ENCODE results near the gene ETAA1.

Gene ETAA1

DNA sequence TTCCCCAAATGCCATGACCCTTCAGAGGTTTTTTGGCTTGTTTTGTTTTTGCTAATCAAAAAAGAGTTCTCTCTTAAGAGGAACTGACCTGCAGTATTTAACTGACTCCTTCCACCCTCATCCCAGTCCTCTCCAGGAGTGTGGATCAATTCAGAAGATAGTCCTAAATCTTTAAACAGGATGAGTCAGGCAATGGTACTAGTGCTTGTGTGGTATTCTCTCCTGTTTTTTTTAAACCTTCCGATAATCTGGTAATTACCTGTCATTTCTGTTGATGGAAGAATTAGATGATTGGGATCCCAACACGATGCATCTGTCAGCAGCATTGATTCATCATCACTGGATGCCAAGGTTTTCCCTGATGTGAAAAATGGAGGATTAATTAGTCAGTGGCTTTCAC is 41.2 kb downstream of the ETAA1 start:
- Histone ChIP-seq H3K36me3 (ENCODE audit: insufficient read depth, low read length) (no peaks in the 10 kb centered on the region), H3K27ac (ENCODE audit: low read depth, low read length) (no peak overlapping the region), H3K27me3 (ENCODE audit: insufficient read depth, low read length) (no peaks in the 10 kb centered on the region), H3K9ac (ENCODE audit: low read depth, low read length) (no peak overlapping the region), H3K4me3 (ENCODE audit: low read length) (no peak overlapping the region), H3K4me1 (ENCODE audit: insufficient read depth, low read length) (peaks cover 10% of the 10 kb centered on the region; the same call in 1 of the 2 replicates), H3K9me3 (ENCODE audit: insufficient read depth, low read depth, low read length) (no peaks in the 10 kb centered on the region)
- WGBS: 98% methylated on average over 2 of the region's 2 CpGs

DNA sequence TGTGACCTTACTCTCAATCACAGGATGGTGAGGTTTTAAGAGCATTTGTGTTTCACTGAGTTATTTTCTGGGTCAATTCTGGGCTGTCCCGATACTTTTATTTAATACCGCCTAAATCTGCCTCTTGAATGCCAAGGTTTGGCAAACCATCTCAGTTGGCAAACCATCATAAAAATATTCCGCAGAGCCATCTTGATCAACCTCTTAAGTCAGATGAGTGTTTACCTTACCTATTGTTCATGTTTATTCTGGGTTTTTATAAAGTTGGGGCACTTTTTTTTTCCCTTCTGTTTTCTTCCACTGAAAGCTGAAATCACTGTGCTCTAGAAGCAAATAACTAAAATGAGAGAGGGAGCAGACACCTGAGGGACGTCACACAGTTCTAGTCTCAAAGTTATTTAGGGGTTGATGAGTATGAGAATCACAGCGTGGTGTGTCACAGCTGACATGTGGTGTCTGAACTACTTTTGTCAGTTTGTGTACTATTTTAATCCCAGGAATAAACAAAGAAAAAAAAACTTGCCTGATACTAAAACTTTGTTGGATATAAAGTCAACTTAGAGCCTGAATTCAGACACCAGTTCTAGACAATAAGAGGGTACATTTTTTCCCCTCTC is 48.6 kb downstream of the ETAA1 start:
- H3K27ac ChIP-seq (ENCODE audit: low read depth, low read length): no peak overlapping the region
- H3K4me3 ChIP-seq (ENCODE audit: low read length): no peak overlapping the region
- H3K9ac ChIP-seq (ENCODE audit: low read depth, low read length): no peak overlapping the region
- H3K4me1 ChIP-seq (ENCODE audit: insufficient read depth, low read length): no peaks in the 10 kb centered on the region
- WGBS: 96% methylated on average over 5 of the region's 5 CpGs
- H3K27me3 ChIP-seq (ENCODE audit: insufficient read depth, low read length): no peaks in the 10 kb centered on the region
- no peaks in the 10 kb centered on the region for H3K36me3 ChIP-seq (ENCODE audit: insufficient read depth, low read length)
- no peaks in the 10 kb centered on the region for H3K9me3 ChIP-seq (ENCODE audit: insufficient read depth, low read depth, low read length)

DNA sequence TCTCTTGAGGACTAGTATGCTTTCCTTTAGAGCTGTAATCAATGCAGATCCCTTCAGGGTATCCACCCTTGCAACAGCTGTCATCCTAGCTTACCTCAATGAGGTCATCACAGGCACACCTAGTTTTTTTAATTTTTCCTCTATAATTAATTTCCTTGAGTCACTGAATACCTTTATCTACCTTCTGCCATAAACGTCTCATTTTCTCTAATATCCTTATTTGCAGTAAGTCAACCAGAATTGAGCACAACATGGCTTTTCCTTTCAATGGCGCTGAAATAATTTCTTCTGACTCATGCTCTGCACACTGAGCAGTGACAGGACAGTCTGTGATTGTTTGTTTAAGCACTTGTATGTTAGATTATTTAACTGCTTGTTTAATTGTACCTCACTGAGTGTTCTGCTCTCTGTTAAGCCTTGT is 49.4 kb downstream of the ETAA1 start:
- H3K27me3 ChIP-seq (ENCODE audit: insufficient read depth, low read length): no peaks in the 10 kb centered on the region
- no peaks in the 10 kb centered on the region for H3K36me3 ChIP-seq (ENCODE audit: insufficient read depth, low read length)
- H3K9me3 ChIP-seq (ENCODE audit: insufficient read depth, low read depth, low read length): no peaks in the 10 kb centered on the region
- H3K27ac ChIP-seq (ENCODE audit: low read depth, low read length): no peak overlapping the region
- 92% methylated on average over 2 of the region's 2 CpGs for WGBS
- no peak overlapping the region for H3K4me3 ChIP-seq (ENCODE audit: low read length)
- H3K9ac ChIP-seq (ENCODE audit: low read depth, low read length): no peak overlapping the region
- no peaks in the 10 kb centered on the region for H3K4me1 ChIP-seq (ENCODE audit: insufficient read depth, low read length)

DNA sequence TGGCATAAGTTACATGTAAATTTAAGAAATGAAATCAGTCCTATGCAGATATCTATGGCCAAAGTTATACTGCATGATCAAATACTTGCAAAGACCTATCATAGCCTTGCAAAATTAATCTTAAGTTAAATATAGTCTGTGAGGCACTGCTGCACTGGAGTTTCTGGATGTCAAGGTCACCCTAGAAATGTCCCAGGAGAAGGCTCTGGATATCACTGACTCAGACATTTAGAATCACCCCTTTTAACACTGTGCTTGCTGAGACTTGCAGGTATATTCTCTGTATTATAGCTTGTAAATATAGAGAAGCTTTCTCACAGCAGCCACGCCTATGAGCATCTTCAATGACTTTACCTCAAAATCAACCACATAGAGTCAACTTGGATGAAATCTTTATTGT is 51.5 kb downstream of the ETAA1 start:
- Histone ChIP-seq H3K36me3 (ENCODE audit: insufficient read depth, low read length) (no peaks in the 10 kb centered on the region), H3K4me1 (ENCODE audit: insufficient read depth, low read length) (no peaks in the 10 kb centered on the region), H3K27me3 (ENCODE audit: insufficient read depth, low read length) (no peaks in the 10 kb centered on the region), H3K9ac (ENCODE audit: low read depth, low read length) (no peak overlapping the region), H3K9me3 (ENCODE audit: insufficient read depth, low read depth, low read length) (no peaks in the 10 kb centered on the region), H3K27ac (ENCODE audit: low read depth, low read length) (no peak overlapping the region), H3K4me3 (ENCODE audit: low read length) (no peak overlapping the region)
- WGBS: no CpG with 5 or more reads among the region's 1 CpG

DNA sequence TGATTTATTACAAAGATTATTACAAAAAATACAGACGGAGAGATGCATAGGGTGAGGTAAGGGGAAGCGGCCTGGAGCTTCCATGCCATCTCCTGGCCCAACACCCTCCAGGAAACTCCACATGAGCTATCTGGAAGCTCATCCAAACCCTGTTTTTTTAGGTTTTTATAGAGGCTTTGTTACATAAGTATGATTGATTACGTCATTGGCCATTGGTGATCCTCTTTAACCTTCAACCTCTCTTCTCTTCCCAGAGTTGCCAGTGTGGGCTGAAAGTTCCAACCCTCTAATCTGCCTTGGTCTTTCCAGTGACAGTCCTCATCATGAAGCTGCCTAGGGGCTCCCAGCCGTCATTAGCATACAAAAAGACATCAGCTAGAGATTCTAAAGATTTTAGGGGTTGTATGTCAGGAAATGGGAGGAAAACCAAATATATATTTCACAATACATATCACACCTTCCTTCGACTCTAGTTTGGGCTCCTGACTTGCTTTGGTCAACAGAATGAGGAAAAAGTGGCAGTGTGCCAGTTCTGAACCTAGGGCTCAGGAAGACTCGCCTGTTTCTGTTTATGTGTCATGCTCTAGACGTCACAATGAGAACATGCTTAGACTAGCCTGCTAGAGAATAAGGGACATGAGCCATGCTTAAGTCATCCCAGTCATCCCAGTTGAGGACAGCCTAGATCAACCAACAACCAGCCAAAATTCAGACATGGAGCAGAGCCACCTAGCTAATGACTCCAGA is 54.1 kb downstream of the ETAA1 start:
- WGBS: 72% methylated on average over 4 of the region's 7 CpGs

DNA sequence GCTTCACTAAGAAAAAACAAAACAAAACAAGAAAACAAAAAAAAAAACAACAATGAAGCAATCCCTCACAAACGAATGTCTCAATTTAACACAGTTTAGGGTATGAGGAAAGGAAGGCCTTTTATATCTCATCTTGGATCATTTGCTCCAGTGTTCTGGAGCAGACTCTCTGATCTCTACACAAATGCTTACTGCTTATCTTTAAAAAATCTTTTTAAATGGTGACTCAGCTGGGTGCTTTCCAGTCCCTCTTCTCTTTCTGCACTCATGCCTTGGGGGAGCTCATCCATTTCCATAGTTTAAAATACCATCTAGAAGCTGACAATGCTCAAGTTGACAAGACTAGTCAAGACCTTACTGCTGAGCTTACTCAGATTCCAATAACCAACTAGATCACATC is 56.2 kb downstream of the ETAA1 start:
- Histone ChIP-seq H3K4me3 (ENCODE audit: low read length) (no peak overlapping the region), H3K4me1 (ENCODE audit: insufficient read depth, low read length) (0 out of 2 replicates have a peak, but pooled peaks cover 2% of the 10 kb centered on the region), H3K27ac (ENCODE audit: low read depth, low read length) (no peak overlapping the region), H3K27me3 (ENCODE audit: insufficient read depth, low read length) (no peaks in the 10 kb centered on the region), H3K9ac (ENCODE audit: low read depth, low read length) (no peak overlapping the region), H3K36me3 (ENCODE audit: insufficient read depth, low read length) (no peaks in the 10 kb centered on the region), H3K9me3 (ENCODE audit: insufficient read depth, low read depth, low read length) (no peaks in the 10 kb centered on the region)
- WGBS: no CpG with 5 or more reads among the region's 1 CpG

More for the DNA sequence above, 54.1 kb downstream of the ETAA1 start:
- H3K4me3 ChIP-seq (ENCODE audit: low read length): no peak overlapping the region
- no peaks in the 10 kb centered on the region for H3K27me3 ChIP-seq (ENCODE audit: insufficient read depth, low read length)
- H3K9ac ChIP-seq (ENCODE audit: low read depth, low read length): no peak overlapping the region
- H3K4me1 ChIP-seq (ENCODE audit: insufficient read depth, low read length): 0 out of 2 replicates have a peak, but pooled peaks cover 2% of the 10 kb centered on the region
- H3K36me3 ChIP-seq (ENCODE audit: insufficient read depth, low read length): no peaks in the 10 kb centered on the region
- no peaks in the 10 kb centered on the region for H3K9me3 ChIP-seq (ENCODE audit: insufficient read depth, low read depth, low read length)
- no peak overlapping the region for H3K27ac ChIP-seq (ENCODE audit: low read depth, low read length)

DNA sequence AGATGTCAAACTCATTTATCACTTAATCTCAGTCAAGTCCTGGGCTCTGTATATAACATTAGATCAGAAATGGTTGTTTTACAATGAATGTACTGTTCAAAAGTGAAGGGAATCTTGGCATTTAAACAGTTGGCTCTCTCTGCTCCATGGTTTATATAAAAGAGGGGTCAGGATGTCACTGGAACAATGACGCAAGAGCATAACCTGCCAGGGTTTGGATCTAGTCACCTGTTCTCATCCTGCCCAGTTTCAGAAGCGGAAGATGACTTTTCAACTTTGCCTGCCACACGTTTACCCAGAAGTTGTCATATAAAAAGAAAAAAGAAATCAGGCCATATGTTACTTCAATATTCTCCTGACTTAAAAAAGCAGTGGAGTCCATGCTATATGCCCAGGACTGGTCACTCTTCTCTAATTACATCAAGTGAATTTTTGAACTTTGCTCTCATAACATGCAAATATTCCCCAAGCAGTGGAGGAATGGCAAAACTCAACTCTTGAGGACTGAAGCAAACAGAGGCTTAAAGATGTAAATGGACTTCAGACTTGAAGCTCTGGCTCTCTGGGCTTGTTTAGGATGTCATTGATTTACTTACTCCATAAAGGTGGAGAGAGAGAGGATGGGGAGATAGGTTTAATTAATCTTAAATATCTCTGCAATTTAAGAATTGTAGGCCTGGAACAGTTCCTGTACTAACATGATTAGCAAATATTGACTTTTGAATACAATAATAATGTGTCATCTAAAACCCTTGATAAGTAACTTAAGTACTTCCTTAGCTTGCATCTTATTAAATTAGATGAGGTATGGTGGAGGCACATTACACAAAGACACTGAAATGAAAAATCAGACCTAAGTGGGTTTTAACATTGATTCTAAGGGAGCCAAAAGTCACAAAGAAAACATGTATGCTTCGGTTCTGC is 58.3 kb downstream of the ETAA1 start:
- Histone ChIP-seq H3K36me3 (ENCODE audit: insufficient read depth, low read length) (no peaks in the 10 kb centered on the region), H3K27ac (ENCODE audit: low read depth, low read length) (no peak overlapping the region), H3K27me3 (ENCODE audit: insufficient read depth, low read length) (no peaks in the 10 kb centered on the region), H3K9me3 (ENCODE audit: insufficient read depth, low read depth, low read length) (no peaks in the 10 kb centered on the region), H3K9ac (ENCODE audit: low read depth, low read length) (no peak overlapping the region), H3K4me1 (ENCODE audit: insufficient read depth, low read length) (0 out of 2 replicates have a peak, but pooled peaks cover 2% of the 10 kb centered on the region), H3K4me3 (ENCODE audit: low read length) (no peak overlapping the region)
- 94% methylated on average over 4 of the region's 4 CpGs for WGBS

DNA sequence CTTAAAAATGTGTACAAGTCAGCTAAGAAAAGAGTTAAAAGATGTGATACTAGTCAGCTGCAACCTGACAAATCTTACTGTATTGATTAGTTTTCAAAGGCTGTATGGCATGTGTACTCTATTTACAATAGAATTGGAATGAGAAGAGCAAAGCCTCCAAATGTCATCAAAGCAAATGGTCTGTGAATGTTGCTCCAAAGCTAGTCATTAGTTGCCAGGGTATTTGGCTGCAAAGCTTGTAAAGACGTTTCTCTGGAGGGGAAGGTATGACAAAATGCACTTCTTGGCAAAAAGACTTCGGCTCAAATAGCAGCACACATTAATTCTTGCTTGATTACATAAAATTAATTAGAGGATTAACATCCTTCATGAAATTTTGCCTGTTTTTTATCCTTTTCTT is 59.3 kb downstream of the ETAA1 start:
- Histone ChIP-seq H3K27me3 (ENCODE audit: insufficient read depth, low read length) (no peaks in the 10 kb centered on the region), H3K9me3 (ENCODE audit: insufficient read depth, low read depth, low read length) (no peaks in the 10 kb centered on the region), H3K27ac (ENCODE audit: low read depth, low read length) (no peak overlapping the region), H3K4me1 (ENCODE audit: insufficient read depth, low read length) (0 out of 2 replicates have a peak, but pooled peaks cover 2% of the 10 kb centered on the region), H3K36me3 (ENCODE audit: insufficient read depth, low read length) (no peaks in the 10 kb centered on the region), H3K4me3 (ENCODE audit: low read length) (no peak overlapping the region), H3K9ac (ENCODE audit: low read depth, low read length) (no peak overlapping the region)
- WGBS: 57% methylated on average over 2 of the region's 2 CpGs

DNA sequence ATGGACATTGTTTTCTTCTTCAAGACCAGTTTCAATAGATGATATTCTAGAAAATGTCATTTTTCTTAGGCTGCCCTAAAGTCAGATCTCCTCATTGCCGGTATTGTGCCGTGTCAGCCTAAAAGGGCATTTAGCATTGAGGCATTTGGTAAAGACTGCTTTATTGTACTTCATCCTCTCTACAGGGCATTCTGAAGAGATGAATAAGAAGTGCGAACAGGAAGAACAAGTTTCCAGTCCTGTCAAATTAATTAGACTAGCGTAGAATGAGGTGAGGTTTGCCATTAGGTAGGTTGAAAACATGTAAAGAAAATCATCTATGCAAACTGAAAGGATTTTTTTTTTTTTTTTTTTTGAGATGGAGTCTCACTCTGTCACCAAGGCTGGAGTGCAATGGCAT is 60.6 kb downstream of the ETAA1 start:
- no peaks in the 10 kb centered on the region for H3K27me3 ChIP-seq (ENCODE audit: insufficient read depth, low read length)
- H3K36me3 ChIP-seq (ENCODE audit: insufficient read depth, low read length): no peaks in the 10 kb centered on the region
- 71% methylated on average over 4 of the region's 4 CpGs for WGBS
- H3K9me3 ChIP-seq (ENCODE audit: insufficient read depth, low read depth, low read length): no peaks in the 10 kb centered on the region
- H3K9ac ChIP-seq (ENCODE audit: low read depth, low read length): no peak overlapping the region
- no peak overlapping the region for H3K4me3 ChIP-seq (ENCODE audit: low read length)
- no peak overlapping the region for H3K27ac ChIP-seq (ENCODE audit: low read depth, low read length)
- H3K4me1 ChIP-seq (ENCODE audit: insufficient read depth, low read length): 0 out of 2 replicates have a peak, but pooled peaks cover 2% of the 10 kb centered on the region

DNA sequence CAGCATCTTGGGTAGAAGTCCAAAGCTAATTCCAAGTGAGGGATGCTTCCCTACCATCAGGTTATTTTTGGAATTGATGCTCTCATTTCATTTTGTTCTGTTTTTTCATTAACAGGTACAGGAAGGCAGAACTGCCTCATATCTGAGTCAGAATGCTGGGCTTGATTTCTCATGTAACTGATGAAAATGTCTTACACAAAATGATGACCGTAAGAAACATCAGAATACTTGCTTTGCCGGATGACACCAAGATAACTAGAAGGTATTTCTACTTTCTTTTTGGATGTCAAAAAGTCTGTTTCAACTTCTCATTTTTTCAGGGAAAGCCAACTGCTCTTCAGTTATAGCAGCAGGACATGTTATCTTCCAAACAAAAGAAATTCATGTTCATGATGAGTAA is 62.6 kb downstream of the ETAA1 start:
- H3K36me3 ChIP-seq (ENCODE audit: insufficient read depth, low read length): no peaks in the 10 kb centered on the region
- no peaks in the 10 kb centered on the region for H3K27me3 ChIP-seq (ENCODE audit: insufficient read depth, low read length)
- no peak overlapping the region for H3K27ac ChIP-seq (ENCODE audit: low read depth, low read length)
- 0 out of 2 replicates have a peak, but pooled peaks cover 2% of the 10 kb centered on the region for H3K4me1 ChIP-seq (ENCODE audit: insufficient read depth, low read length)
- H3K9me3 ChIP-seq (ENCODE audit: insufficient read depth, low read depth, low read length): no peaks in the 10 kb centered on the region
- H3K4me3 ChIP-seq (ENCODE audit: low read length): no peak overlapping the region
- WGBS: 98% methylated on average over 2 of the region's 2 CpGs
- no peak overlapping the region for H3K9ac ChIP-seq (ENCODE audit: low read depth, low read length)
